ENCODE measurements around the gene HOXD10.

Gene HOXD10

GRCh38 chr2:176107731-176108181 is 8.8 kb upstream of the HOXD10 start:
- no peak overlapping the region for H3K9ac ChIP-seq (ENCODE audit: low read length)
- H3K4me1 ChIP-seq (ENCODE audit: control insufficient read depth, insufficient read depth, low read length) = no peaks in the 10 kb centered on the region
- peaks cover 45% of the 10 kb centered on the region for H3K27me3 ChIP-seq (ENCODE audit: control insufficient read depth, insufficient read depth, low read length)
- no peak overlapping the region for H3K4me3 ChIP-seq (ENCODE audit: low read length)
- H3K36me3 ChIP-seq (ENCODE audit: control insufficient read depth, insufficient read depth, low read length) = no peaks in the 10 kb centered on the region
- H3K27ac ChIP-seq (ENCODE audit: low read depth, low read length) = no peak overlapping the region

DNA sequence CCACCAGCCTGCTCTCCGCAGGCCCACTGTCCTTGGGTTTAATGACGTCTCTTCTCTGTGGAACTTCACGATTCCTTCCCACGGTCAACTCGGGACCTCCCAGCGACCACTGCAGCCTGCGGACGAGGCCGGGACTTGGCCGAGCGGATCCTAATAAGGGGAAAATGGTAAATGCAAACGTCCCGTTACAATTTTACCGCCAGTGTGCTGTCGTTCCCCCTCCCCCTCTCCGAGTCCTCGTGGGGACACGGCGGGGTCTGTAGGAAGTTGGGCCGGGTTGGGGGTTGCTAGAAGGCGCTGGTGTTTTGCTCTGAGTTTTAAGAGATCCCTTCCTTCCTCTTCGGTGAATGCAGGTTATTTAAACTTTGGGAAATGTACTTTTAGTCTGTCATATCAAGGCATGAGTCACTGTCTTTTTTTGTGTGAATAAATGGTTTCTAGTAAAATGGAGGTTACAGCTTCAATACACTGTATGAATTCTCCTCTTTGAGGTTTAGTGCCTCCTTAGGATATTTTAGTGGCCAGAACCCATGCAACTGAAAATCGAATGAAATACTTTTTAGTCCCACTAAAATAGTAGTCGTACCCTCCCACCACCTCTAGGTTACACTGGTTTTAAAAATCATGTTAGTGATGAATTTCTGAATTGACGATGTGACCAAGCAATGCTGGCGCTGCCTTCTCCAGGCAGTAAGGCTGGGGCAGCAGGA is 7.2 kb upstream of the HOXD10 start:
- peaks cover 47% of the 10 kb centered on the region for H3K27me3 ChIP-seq (ENCODE audit: control insufficient read depth, insufficient read depth, low read length)
- no peak overlapping the region for H3K9ac ChIP-seq (ENCODE audit: low read length)
- no peaks in the 10 kb centered on the region for H3K36me3 ChIP-seq (ENCODE audit: control insufficient read depth, insufficient read depth, low read length)
- H3K27ac ChIP-seq (ENCODE audit: low read depth, low read length) = no peak overlapping the region
- no peak overlapping the region for H3K4me3 ChIP-seq (ENCODE audit: low read length)
- no peaks in the 10 kb centered on the region for H3K4me1 ChIP-seq (ENCODE audit: control insufficient read depth, insufficient read depth, low read length)

DNA sequence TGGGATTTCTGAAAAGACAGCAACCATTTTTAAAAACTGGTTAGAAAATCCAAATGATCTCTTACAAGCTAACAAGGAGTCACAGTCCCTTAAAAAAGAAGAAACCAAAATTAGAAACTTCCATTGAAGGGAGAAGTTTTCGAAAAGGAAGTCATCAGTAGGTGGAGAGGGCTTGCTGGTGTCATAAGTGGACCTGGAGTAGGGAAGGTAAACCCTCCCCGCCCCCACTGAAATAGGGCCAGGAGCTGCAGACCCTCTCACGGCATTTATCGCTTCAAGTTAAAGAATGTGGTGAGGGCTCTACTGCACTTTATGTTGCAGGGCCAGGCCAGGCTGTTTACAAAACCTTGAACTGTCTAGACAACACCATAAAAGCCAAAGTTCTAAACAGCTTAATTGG is 6.6 kb upstream of the HOXD10 start:
- H3K9ac ChIP-seq (ENCODE audit: low read length) = no peak overlapping the region
- H3K27me3 ChIP-seq (ENCODE audit: control insufficient read depth, insufficient read depth, low read length) = peaks cover 49% of the 10 kb centered on the region
- H3K27ac ChIP-seq (ENCODE audit: low read depth, low read length) = no peak overlapping the region
- no peaks in the 10 kb centered on the region for H3K4me1 ChIP-seq (ENCODE audit: control insufficient read depth, insufficient read depth, low read length)
- H3K4me3 ChIP-seq (ENCODE audit: low read length) = no peak overlapping the region
- no peaks in the 10 kb centered on the region for H3K36me3 ChIP-seq (ENCODE audit: control insufficient read depth, insufficient read depth, low read length)

DNA sequence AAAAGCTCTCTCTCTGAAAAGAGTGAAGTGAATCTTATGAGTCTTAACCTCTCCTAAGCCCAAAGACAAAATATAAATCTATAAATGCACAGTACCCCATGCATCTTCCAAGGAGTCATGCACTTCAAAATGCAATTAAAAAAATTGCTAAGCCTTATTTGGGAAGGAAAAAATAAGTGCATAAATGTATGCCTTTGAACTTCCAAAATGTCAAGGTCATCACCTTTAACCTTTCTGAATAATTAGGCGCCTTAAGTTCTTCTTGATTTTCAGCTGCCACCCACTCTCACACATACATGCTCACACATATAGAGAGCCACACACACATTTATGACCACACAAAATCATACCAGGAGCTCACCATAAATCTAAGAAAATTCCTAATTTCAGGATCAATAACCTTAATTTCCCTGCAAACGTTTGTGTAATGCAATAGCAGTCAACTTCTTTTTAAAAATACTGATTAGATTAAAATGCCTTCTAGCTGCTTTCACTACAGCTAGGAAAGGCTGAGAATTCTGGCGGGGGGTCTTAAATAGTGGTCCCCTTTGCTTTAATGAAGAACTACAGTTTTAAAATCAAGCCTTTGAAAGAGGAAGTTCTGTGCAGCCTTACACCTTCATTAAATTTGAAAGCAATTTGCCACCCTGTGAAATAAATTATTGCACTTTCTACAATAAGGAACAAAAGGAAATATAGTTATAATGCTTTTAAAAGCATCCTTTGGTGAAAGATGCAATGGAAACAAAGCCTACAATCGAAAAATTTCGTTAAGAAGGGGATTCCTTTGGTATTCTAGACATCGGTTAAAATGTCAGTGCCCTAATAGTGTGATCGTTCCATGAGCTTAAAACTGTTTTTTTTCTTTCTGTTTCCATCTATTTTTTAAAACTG is 5.9 kb upstream of the HOXD10 start:
- Histone ChIP-seq H3K27ac (ENCODE audit: low read depth, low read length) (no peak overlapping the region), H3K4me1 (ENCODE audit: control insufficient read depth, insufficient read depth, low read length) (no peaks in the 10 kb centered on the region), H3K27me3 (ENCODE audit: control insufficient read depth, insufficient read depth, low read length) (peaks cover 42% of the 10 kb centered on the region), H3K4me3 (ENCODE audit: low read length) (no peak overlapping the region), H3K36me3 (ENCODE audit: control insufficient read depth, insufficient read depth, low read length) (no peaks in the 10 kb centered on the region), H3K9ac (ENCODE audit: low read length) (no peak overlapping the region)

DNA sequence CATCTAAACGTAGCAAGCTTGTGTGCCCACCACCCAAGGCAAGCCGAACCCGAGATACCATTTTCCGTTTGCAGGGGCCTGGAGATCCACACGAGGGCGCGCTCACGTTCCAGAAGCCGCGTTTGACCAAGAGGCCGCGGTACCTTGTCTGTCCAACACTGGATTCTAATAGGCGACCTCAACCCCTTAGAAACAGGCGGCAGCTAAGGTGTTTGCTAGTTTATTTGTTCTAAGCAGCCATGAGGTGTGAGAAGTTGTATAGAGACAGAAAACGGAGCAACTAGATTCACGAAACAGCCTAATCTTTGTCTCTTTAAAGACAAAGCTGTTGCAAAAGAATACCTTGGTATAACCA is 5.3 kb upstream of the HOXD10 start:
- H3K36me3 ChIP-seq (ENCODE audit: control insufficient read depth, insufficient read depth, low read length) = no peaks in the 10 kb centered on the region
- peaks cover 37% of the 10 kb centered on the region for H3K27me3 ChIP-seq (ENCODE audit: control insufficient read depth, insufficient read depth, low read length)
- H3K4me1 ChIP-seq (ENCODE audit: control insufficient read depth, insufficient read depth, low read length) = no peaks in the 10 kb centered on the region
- H3K4me3 ChIP-seq (ENCODE audit: low read length) = no peak overlapping the region
- H3K9ac ChIP-seq (ENCODE audit: low read length) = no peak overlapping the region
- H3K27ac ChIP-seq (ENCODE audit: low read depth, low read length) = no peak overlapping the region

GRCh38 chr2:176111846-176112374 is 4.7 kb upstream of the HOXD10 start:
- H3K36me3 ChIP-seq (ENCODE audit: control insufficient read depth, insufficient read depth, low read length) = no peaks in the 10 kb centered on the region
- no peak overlapping the region for H3K4me3 ChIP-seq (ENCODE audit: low read length)
- H3K4me1 ChIP-seq (ENCODE audit: control insufficient read depth, insufficient read depth, low read length) = no peaks in the 10 kb centered on the region
- H3K9ac ChIP-seq (ENCODE audit: low read length) = no peak overlapping the region
- no peak overlapping the region for H3K27ac ChIP-seq (ENCODE audit: low read depth, low read length)
- peaks cover 38% of the 10 kb centered on the region for H3K27me3 ChIP-seq (ENCODE audit: control insufficient read depth, insufficient read depth, low read length)

GRCh38 chr2:176112375-176113302 is 3.9 kb upstream of the HOXD10 start:
- no peak overlapping the region for H3K4me3 ChIP-seq (ENCODE audit: low read length)
- H3K36me3 ChIP-seq (ENCODE audit: control insufficient read depth, insufficient read depth, low read length) = no peaks in the 10 kb centered on the region
- H3K4me1 ChIP-seq (ENCODE audit: control insufficient read depth, insufficient read depth, low read length) = no peaks in the 10 kb centered on the region
- H3K27ac ChIP-seq (ENCODE audit: low read depth, low read length) = no peak overlapping the region
- H3K27me3 ChIP-seq (ENCODE audit: control insufficient read depth, insufficient read depth, low read length) = peaks cover 40% of the 10 kb centered on the region
- H3K9ac ChIP-seq (ENCODE audit: low read length) = no peak overlapping the region

DNA sequence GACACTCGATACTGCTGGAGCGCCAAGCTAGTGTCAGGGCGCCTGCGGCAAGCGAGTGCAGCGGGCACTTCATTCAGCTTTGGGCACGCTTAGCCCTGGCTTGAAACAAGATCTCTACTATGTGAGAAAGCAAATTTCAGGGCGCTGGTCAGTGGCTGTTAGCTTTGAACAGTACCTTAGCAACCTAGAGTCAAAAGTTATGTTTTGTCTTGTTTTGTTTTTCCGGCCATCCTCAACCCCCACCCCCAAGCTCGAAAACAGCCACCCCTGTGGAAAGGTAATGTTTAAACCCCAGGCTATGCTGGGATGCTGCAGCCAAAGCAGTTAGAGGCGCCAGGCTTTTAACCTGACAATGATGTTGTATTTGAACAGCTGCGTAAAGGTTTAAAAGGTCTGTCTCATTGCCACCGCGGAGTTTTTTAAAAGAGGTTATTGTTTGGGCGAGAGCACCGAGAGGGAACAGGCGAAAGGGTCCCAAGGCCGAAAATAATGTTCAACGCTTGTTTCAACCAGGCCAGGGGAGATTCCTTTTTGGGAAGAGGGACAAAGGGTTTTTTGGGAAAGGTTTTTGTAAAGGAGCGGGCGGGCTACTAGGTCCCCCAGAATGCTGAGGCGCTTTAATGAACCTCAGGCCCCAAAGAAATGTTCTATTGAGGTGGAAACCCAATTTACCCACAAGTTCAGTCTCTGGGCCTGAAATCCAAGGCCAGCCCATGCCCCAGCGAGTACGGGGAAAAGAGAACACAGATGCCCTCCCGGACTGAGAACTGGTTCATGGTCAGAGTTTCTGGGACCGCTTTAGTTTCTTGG is 2.3 kb upstream of the HOXD10 start:
- no peak overlapping the region for H3K9ac ChIP-seq (ENCODE audit: low read length)
- H3K4me1 ChIP-seq (ENCODE audit: control insufficient read depth, insufficient read depth, low read length) = no peaks in the 10 kb centered on the region
- peaks cover 42% of the 10 kb centered on the region for H3K27me3 ChIP-seq (ENCODE audit: control insufficient read depth, insufficient read depth, low read length)

DNA sequence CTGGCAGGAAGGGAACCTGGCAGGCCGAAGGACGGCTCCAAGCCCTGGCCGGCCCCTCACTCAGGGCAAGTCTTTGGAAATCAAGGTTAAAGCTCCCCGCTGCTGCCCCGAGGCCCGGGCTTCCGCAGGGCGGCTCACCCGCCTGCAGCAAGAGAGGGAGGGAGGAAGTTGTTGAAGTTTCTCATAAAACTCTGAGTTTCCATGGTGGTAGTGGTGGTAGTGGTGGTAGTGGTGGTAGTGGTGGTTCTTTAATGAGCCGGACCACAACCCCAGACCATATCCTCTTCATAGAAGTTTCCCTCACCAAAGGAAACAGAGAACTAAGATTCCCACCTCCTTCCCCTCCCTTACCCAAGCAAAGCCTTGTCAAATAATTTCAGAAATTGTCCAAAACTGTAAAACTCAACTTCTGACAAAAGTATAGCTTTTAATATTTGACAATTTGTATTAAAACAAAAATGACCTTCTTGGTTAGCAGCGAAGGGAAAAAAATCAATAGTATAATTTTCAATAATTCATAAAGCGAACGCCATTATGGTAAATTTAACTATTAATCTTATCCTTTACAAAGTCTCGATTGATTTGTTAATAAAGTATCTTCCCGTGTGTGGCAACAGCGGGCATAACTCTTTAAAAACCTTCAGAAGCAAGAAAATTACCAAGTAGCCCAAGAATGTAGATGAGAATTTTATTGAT is 1.5 kb upstream of the HOXD10 start:
- H3K4me1 ChIP-seq (ENCODE audit: control insufficient read depth, insufficient read depth, low read length) = no peaks in the 10 kb centered on the region
- H3K9ac ChIP-seq (ENCODE audit: low read length) = no peak overlapping the region
- peaks cover 35% of the 10 kb centered on the region for H3K27me3 ChIP-seq (ENCODE audit: control insufficient read depth, insufficient read depth, low read length)
- no peaks in the 10 kb centered on the region for H3K36me3 ChIP-seq (ENCODE audit: control insufficient read depth, insufficient read depth, low read length)
- H3K27ac ChIP-seq (ENCODE audit: low read depth, low read length) = no peak overlapping the region
- no peak overlapping the region for H3K4me3 ChIP-seq (ENCODE audit: low read length)

More for the DNA sequence above, 2.3 kb upstream of the HOXD10 start:
- no peak overlapping the region for H3K27ac ChIP-seq (ENCODE audit: low read depth, low read length)
- no peaks in the 10 kb centered on the region for H3K36me3 ChIP-seq (ENCODE audit: control insufficient read depth, insufficient read depth, low read length)
- no peak overlapping the region for H3K4me3 ChIP-seq (ENCODE audit: low read length)

GRCh38 chr2:176117162-176117822 is 714 bp downstream of the HOXD10 start:
- H3K4me3 ChIP-seq (ENCODE audit: low read length) = no peak overlapping the region
- H3K36me3 ChIP-seq (ENCODE audit: control insufficient read depth, insufficient read depth, low read length) = no peaks in the 10 kb centered on the region

More at GRCh38 chr2:176117162-176117822, 714 bp downstream of the HOXD10 start:
- H3K27ac ChIP-seq (ENCODE audit: low read depth, low read length) = no peak overlapping the region
- peaks cover 30% of the 10 kb centered on the region for H3K27me3 ChIP-seq (ENCODE audit: control insufficient read depth, insufficient read depth, low read length)
- H3K9ac ChIP-seq (ENCODE audit: low read length) = no peak overlapping the region
- no peaks in the 10 kb centered on the region for H3K4me1 ChIP-seq (ENCODE audit: control insufficient read depth, insufficient read depth, low read length)
